K562 (cell line): ENCODE measurements around the gene USP16. TPM values are rescaled to one million over a fixed set of nuclear protein-coding genes. Genes with fewer than 3 reads are reported as not detected.

Source experiments
- ATAC-seq: fragments of 200-7000 bp; cut with Tn5 transposase; 3 replicates; pipeline ENCODE4 v1.9.1; 2020; ENCODE audit warnings: moderate library complexity
- BruUV-seq: library from RNA; stranded (reverse); fragments of 400-500 nt; replicated peaks from 2 replicates; lab custom pipeline; 2021; lab: Mats Ljungman, UMichigan
- CTCF ChIA-PET: fragments of 300-600 bp; formaldehyde crosslinking; extraction: SDS; loops from one replicate; lab custom pipeline; 2021; ENCODE audit warnings: low intra/inter-chr PET ratio; lab: Yijun Ruan, JAX
- POLR2A ChIA-PET: fragments of 300-600, 350-650 bp; sonication (Branson Sonifier 250); formaldehyde crosslinking; extraction: SDS; loops from one replicate; lab custom pipeline; 2021; ENCODE audit warnings: antibody characterized with exemption, inconsistent platforms; lab: Yijun Ruan, JAX
- DNase-seq, 4 experiments: peaks; one replicate each; pipeline versions ENCODE4 v3.0.0 to v3.0.0-alpha.2; 2011 to 2018; ENCODE audit warnings: low spot score in 3 of 4, mixed read lengths in 3 of 4; ENCODE audit errors: extremely low read depth in 1 of 4
- FAIRE-seq: peaks from 2 replicates; lab custom pipeline; 2011; peaks lifted over from hg19 to GRCh38; lab: Jason Lieb, UNC
- H2AFZ ChIP-seq: 2 replicates; pipeline ENCODE4 v1.6.0; 2011; ENCODE audit warnings: low read depth, low read length, control low read depth, inconsistent platforms
- H3K27ac ChIP-seq: fragments of 200-600 bp; 3 replicates; pipeline ENCODE4 v1.8.0; 2011; ENCODE audit warnings: low read depth, mild to moderate bottlenecking, control low read depth, inconsistent platforms, low read length, moderate library complexity, mixed read lengths; ENCODE audit errors: extremely low read depth
- H3K27me3 ChIP-seq, 2 experiments: fragments of 300-600 bp in 1 of 2; 2 replicates in 1 of 2; 3 replicates in 1 of 2; pipeline versions ENCODE4 v1.6.0 to v1.8.0; 2011; ENCODE audit warnings: inconsistent platforms in 2 of 2, low read length in 2 of 2, mild to moderate bottlenecking in 1 of 2, mixed read lengths in 1 of 2, moderate library complexity in 1 of 2; ENCODE audit not compliant: control insufficient read depth in 2 of 2, insufficient read depth in 2 of 2
- H3K36me3 ChIP-seq: fragments of 300-600 bp; 3 replicates; pipeline ENCODE4 v1.8.0; 2011; ENCODE audit warnings: mild to moderate bottlenecking, low read length, inconsistent platforms; ENCODE audit not compliant: control insufficient read depth, insufficient read depth
- H3K4me1 ChIP-seq, 2 experiments: fragments of 200-600 bp in 1 of 2; replicated peaks in 1 of 2; 2 replicates in 1 of 2; 3 replicates in 1 of 2; pipeline versions ENCODE4 v1.5.1 to v1.8.0; 2011; ENCODE audit warnings: inconsistent platforms in 2 of 2, low read length in 2 of 2, mild to moderate bottlenecking in 1 of 2, mixed read lengths in 1 of 2, moderate library complexity in 1 of 2; ENCODE audit not compliant: control insufficient read depth in 2 of 2, insufficient read depth in 2 of 2
- H3K4me2 ChIP-seq: 2 replicates; pipeline ENCODE4 v1.6.1; 2011; ENCODE audit warnings: low read length, control low read depth, inconsistent platforms, mixed read lengths; ENCODE audit not compliant: insufficient read depth
- H3K4me3 ChIP-seq: fragments of 200-600 bp; sonication (generic), shearing (Covaris generic); 2 replicates; pipeline ENCODE4 v1.5.1; 2016; ENCODE audit warnings: control low read depth, inconsistent platforms
- H3K79me2 ChIP-seq: fragments of 200-600 bp; 3 replicates; pipeline ENCODE4 v1.8.0; 2011; ENCODE audit warnings: low read length, inconsistent platforms; ENCODE audit not compliant: control insufficient read depth, insufficient read depth
- H3K9ac ChIP-seq, 2 experiments: 2 replicates each; pipeline versions ENCODE4 v1.6.0 to v1.6.1; 2011; ENCODE audit warnings: low read depth in 2 of 2, low read length in 2 of 2, control low read depth in 1 of 2, inconsistent platforms in 1 of 2, mild to moderate bottlenecking in 1 of 2, mixed read lengths in 1 of 2; ENCODE audit not compliant: insufficient read depth in 1 of 2
- H3K9me1 ChIP-seq: one replicate; pipeline ENCODE4 v1.6.0; 2011; ENCODE audit warnings: inconsistent platforms, mild to moderate bottlenecking, low read length, moderate library complexity; ENCODE audit not compliant: control insufficient read depth, insufficient read depth
- H3K9me3 ChIP-seq: replicated peaks from 2 replicates; pipeline ENCODE4 v1.5.1; 2011; ENCODE audit warnings: low read depth, low read length, inconsistent platforms; ENCODE audit not compliant: control insufficient read depth, insufficient read depth
- H4K20me1 ChIP-seq: replicated peaks from 2 replicates; pipeline ENCODE4 v1.6.1; 2011; ENCODE audit warnings: low read length, inconsistent platforms, mixed read lengths; ENCODE audit not compliant: control insufficient read depth, insufficient read depth
- ARNT ChIP-seq, 2 experiments: fragments of 450-650 bp; IDR thresholded peaks; 2 replicates each; pipeline ENCODE4 v1.6.1; 2016; ENCODE audit warnings: mild to moderate bottlenecking in 1 of 2
- KDM5B ChIP-seq: fragments of 200-600 bp; sonication (generic); IDR thresholded peaks from 2 replicates; pipeline ENCODE4 v1.6.1; 2012; ENCODE audit warnings: low read depth, mild to moderate bottlenecking, moderate library complexity, low read length, control low read depth, inconsistent platforms; ENCODE audit not compliant: insufficient replicate concordance
- NFRKB ChIP-seq: fragments of 450-650 bp; IDR thresholded peaks from 2 replicates; pipeline ENCODE4 v1.6.1; 2016; ENCODE audit warnings: low read depth
- NONO ChIP-seq, 2 experiments: fragments of 200-400 bp in 1 of 2; fragments of 450-650 bp in 1 of 2; formaldehyde crosslinking in 1 of 2; IDR thresholded peaks; 2 replicates each; pipeline ENCODE4 v1.6.1; 2017; ENCODE audit warnings: low read depth in 2 of 2, mild to moderate bottlenecking in 2 of 2, moderate library complexity in 2 of 2, low read length in 1 of 2
- PCBP2 ChIP-seq: fragments of 200-400 bp; formaldehyde crosslinking; IDR thresholded peaks from 2 replicates; pipeline ENCODE4 v1.6.1; 2018; ENCODE audit warnings: low read length, low read depth, mild to moderate bottlenecking, moderate library complexity; ENCODE audit not compliant: poor library complexity, severe bottlenecking
- PHF21A ChIP-seq: fragments of 450-650 bp; IDR thresholded peaks from 2 replicates; pipeline ENCODE4 v1.6.1; 2017; ENCODE audit warnings: low read depth, borderline replicate concordance
- POLR2AphosphoS5 ChIP-seq: IDR thresholded peaks from 2 replicates; pipeline ENCODE4 v1.6.1; 2011; ENCODE audit warnings: mild to moderate bottlenecking, low read depth, low read length, moderate library complexity; ENCODE audit not compliant: control insufficient read depth, insufficient read depth
- PURB ChIP-seq: sonication (generic); formaldehyde crosslinking; IDR thresholded peaks from 2 replicates; pipeline ENCODE4 v1.9.0; 2021; ENCODE audit warnings: low read depth, mild to moderate bottlenecking, missing genetic modification reagents
- RHOXF2B ChIP-seq: fragments of 250-450 bp; sonication (Bioruptor Pico); conservative IDR thresholded peaks from 2 replicates; pipeline ENCODE4 v1.5.1; 2021
- RNF219 ChIP-seq: fragments of 250-450 bp; sonication (Bioruptor Pico); IDR thresholded peaks from 2 replicates; pipeline ENCODE4 v1.5.0; 2022; ENCODE audit warnings: mild to moderate bottlenecking
- SIN3A ChIP-seq, 2 experiments: fragments of 150-350 bp in 1 of 2; IDR thresholded peaks; 2 replicates each; pipeline ENCODE4 v1.6.1; 2011 to 2016; ENCODE audit warnings: borderline replicate concordance in 2 of 2, low read depth in 2 of 2, low read length in 2 of 2, mild to moderate bottlenecking in 2 of 2, moderate library complexity in 2 of 2; ENCODE audit not compliant: control insufficient read depth in 1 of 2
- SRF ChIP-seq, 2 experiments: fragments of 250-450, 450-650 bp in 1 of 2; sonication (Bioruptor Pico) in 1 of 2; sonication (generic) in 1 of 2; formaldehyde crosslinking; IDR thresholded peaks; 2 replicates each; pipeline versions ENCODE4 v1.5.0 to v1.5.1; 2020 to 2022; ENCODE audit warnings: mild to moderate bottlenecking in 1 of 2, missing genetic modification reagents in 1 of 2
- TAL1 ChIP-seq: fragments of 450-650 bp; IDR thresholded peaks from 2 replicates; pipeline ENCODE4 v1.6.1; 2016; ENCODE audit warnings: mild to moderate bottlenecking
- U2AF2 ChIP-seq: fragments of 200-400 bp; formaldehyde crosslinking; optimal IDR thresholded peaks from 2 replicates; pipeline ENCODE3; 2017; ENCODE audit warnings: low read depth, mild to moderate bottlenecking, low read length
- ZNF140 ChIP-seq: fragments of 250-450 bp; sonication (Bioruptor Pico); IDR thresholded peaks from 2 replicates; pipeline ENCODE4 v1.8.0; 2021; ENCODE audit warnings: moderate library complexity, mild to moderate bottlenecking, inconsistent platforms
- ZNF511 ChIP-seq: sonication (generic); formaldehyde crosslinking; IDR thresholded peaks from 2 replicates; pipeline ENCODE4 v1.8.0; 2022; ENCODE audit warnings: mild to moderate bottlenecking, missing genetic modification reagents
- ZNF583 ChIP-seq: fragments of 250-450 bp; sonication (Bioruptor Pico); IDR thresholded peaks from 2 replicates; pipeline ENCODE4 v1.4.0; 2020
- ZNF766 ChIP-seq: fragments of 200-800 bp; sonication (Bioruptor generic); conservative IDR thresholded peaks from 2 replicates; pipeline ENCODE4 v1.6.1; 2016; ENCODE audit warnings: missing genetic modification characterization, missing compliant biosample characterization
- WGBS: fragments of 100-300 bp; shearing (Covaris generic); methylation state at CpG from one replicate; pipeline ENCODE4 v1.1.6; 2016; ENCODE audit warnings: low coverage, mixed read lengths; ENCODE audit not compliant: insufficient coverage; ENCODE audit errors: missing lambda C conversion rate; 5-methylcytosine and 5-hydroxymethylcytosine counted together
- in situ Hi-C: fragments of 300-500 bp; cut with MboI; formaldehyde crosslinking; loops from 4 replicates; pipeline ENCODE4 v1.15.0; 2018; ENCODE audit warnings: inconsistent platforms, mixed read lengths
- intact Hi-C: fragments of 100-400 bp; cut with micrococcal nuclease; formaldehyde crosslinking; loops from 2 replicates; pipeline ENCODE4 v1.14.2; 2022
- polyA plus RNA-seq, 8 experiments: library from polyadenylated mRNA; depleted of rRNA in 4 of 8; stranded (reverse) in 5 of 8; unstranded in 3 of 8; fragments of >200 nt; fragmentation: Nextera tagmentation in 2 of 8; fragmentation: Illumina TruSeq in 1 of 8; extraction: Ambion mirVana in 2 of 8; extraction: Trizol in 1 of 8; gene quantifications; 2 replicates each; pipeline versions ENCODE4 v1.2.1 to v1.2.3, GENCODE V29; 2011 to 2014; ENCODE audit warnings: inconsistent platforms in 1 of 8, missing spikeins in 1 of 8
- total RNA-seq, 7 experiments: library from RNA; depleted of rRNA in 6 of 7; stranded (reverse); fragments of >200 nt in 6 of 7; fragmentation: Illumina TruSeq in 2 of 7; extraction: Trizol in 2 of 7; gene quantifications; 2 replicates each; pipeline versions ENCODE4 v1.2.1 to v1.2.3, GENCODE V29; 2011 to 2021; ENCODE audit warnings: low replicate concordance in 1 of 7

USP16 gene
- total and polyA plus RNA-seq, 9 of the 15 experiments (the other 6 are each of a cell fraction or from before 2014, with no cell fraction given) = 38.4 to 90.9 (median 62.8) TPM

- no peaks in the 10 kb centered on the region; the same call in 1 of the 2 replicates for H3K9me3 ChIP-seq
- H4K20me1 ChIP-seq = no peaks in the 10 kb centered on the region
- H3K4me3 ChIP-seq = no peak overlapping the region
- peaks cover 39% of the 10 kb centered on the region for H3K79me2 ChIP-seq
- H3K4me1 ChIP-seq = no peaks in the 10 kb centered on the region
- ATAC-seq (no peak), FAIRE-seq (no peak), DNase-seq (no peak)
- no peak overlapping the region for H3K9ac ChIP-seq
- CTCF ChIA-PET = no interaction called here
- no peak overlapping the region for H3K27ac ChIP-seq
- no peak for TF ChIP-seq ZNF583
- no peak for TF ChIP-seq RNF219 (CRISPR knock-in tag)
- no peak for TF ChIP-seq SRF (CRISPR knock-in tag; IDR thresholded peaks at IDR 0.05)
- no peak for TF ChIP-seq ZNF766
- no peak for TF ChIP-seq SIN3A (IDR thresholded peaks at IDR 0.05; ENCODE audit: borderline replicate concordance in 2 of 2, control insufficient read depth in 1 of 2, low read depth in 2 of 2, low read length in 2 of 2)
- no peak for TF ChIP-seq KDM5B
- TF ChIP-seq RHOXF2B (CRISPR knock-in tag) = no peak
- TF ChIP-seq PHF21A = no peak
- no peak for TF ChIP-seq NONO (IDR thresholded peaks at IDR 0.05; ENCODE audit: low read depth in 2 of 2, low read length in 1 of 2)
- TF ChIP-seq PCBP2 = no peak
- TF ChIP-seq PURB (CRISPR knock-in tag) = no peak
- TF ChIP-seq ZNF140 (CRISPR knock-in tag) = no peak
- no peak for TF ChIP-seq ZNF511 (CRISPR knock-in tag)
- TF ChIP-seq ARNT (IDR thresholded peaks at IDR 0.05) = no peak
- TF ChIP-seq TAL1 = no peak
- TF ChIP-seq POLR2AphosphoS5 = no peak
- no peak for TF ChIP-seq U2AF2
- TF ChIP-seq NFRKB = no peak
- no TSS peak for BruUV-seq
- 91% methylated on average over 3 of the region's 3 CpGs for whole genome bisulfite sequencing
- peaks cover 98% of the 10 kb centered on the region for H3K36me3 ChIP-seq
- POLR2A ChIA-PET = interaction anchor here (0.9 to 4.6 kb wide), 2 partner anchors 8 to 40 kb away, joined by 3 to 31 read pairs; partner anchors contain the start of genes CCT8 and USP16
- no peaks in the 10 kb centered on the region for H3K9me1 ChIP-seq
- intact Hi-C loops = no loop called here
- no peaks in the 10 kb centered on the region for H3K27me3 ChIP-seq
- no peak overlapping the region for H3K4me2 ChIP-seq
- in situ Hi-C loops = no loop called here
- H2AFZ ChIP-seq = no peak overlapping the region
These were observed 40.5 kb downstream of the USP16 start for GRCh38 chr21:29064850-29065481.
